Measurements from ENCODE around the gene BANF2.

Gene BANF2

GRCh38 chr20:17682103-17682888 is 17.5 kb upstream of the BANF2 start, which contains the start of gene RRBP1:
Gene RRBP1, minus strand, starts transcription at chr20:17682242. Its CDS starts 21,735 bp downstream, at chr20:17660507.
- in situ Hi-C loops (cut with MboI; ENCODE audit: low sequenced_read_pairs) = loop anchor here (25.0 kb wide), 1 partner anchor 205 kb away; no protein-coding TSS in a partner anchor

GRCh38 chr20:17682889-17683198 is 16.9 kb upstream of the BANF2 start:
- in situ Hi-C loops (cut with MboI; ENCODE audit: low sequenced_read_pairs) = loop anchor here (25.0 kb wide), 1 partner anchor 204 kb away; no protein-coding TSS in a partner anchor

DNA sequence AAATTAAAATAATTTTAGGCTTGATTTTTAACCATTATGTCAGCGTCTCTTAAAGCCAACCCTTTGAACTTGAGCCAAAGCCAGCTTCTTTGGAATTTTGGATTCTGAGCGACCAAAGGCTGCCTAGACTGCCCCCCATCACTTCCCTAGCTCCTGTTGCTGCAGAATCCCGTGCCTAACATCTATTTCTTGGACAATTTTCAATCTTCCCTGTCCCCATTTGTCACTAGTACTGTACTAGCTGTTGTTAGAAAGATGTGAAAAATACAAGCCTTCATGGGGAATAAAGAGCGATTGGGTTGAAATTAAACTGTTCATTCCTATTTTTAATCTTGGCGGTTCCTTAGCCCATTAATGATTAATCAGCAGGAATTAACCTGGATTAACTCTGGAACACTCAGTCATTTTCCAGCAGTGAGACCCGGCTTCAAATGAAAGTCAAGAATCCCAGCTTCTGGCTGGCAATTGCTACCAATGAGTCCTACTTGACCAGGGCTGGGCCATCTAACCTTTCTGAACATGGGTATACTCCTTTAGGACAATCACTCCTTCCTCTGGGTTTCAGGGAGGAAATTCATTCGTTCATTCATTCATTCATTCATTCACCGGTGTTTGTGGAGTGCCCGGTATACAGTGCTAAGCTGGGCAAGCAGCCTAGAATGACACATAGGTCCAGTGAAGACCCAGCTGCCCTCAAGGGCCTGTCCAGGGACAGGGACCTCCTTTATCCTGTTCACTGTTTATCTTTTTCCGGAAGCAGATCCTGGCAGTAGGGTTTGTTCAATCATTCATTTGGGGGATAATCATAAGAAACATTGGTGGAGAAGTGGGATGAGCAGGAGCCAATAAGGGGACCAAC is 16.3 kb upstream of the BANF2 start:
- in situ Hi-C loops (cut with MboI; ENCODE audit: low sequenced_read_pairs) = loop anchor here (25.0 kb wide), 1 partner anchor 204 kb away; no protein-coding TSS in a partner anchor

DNA sequence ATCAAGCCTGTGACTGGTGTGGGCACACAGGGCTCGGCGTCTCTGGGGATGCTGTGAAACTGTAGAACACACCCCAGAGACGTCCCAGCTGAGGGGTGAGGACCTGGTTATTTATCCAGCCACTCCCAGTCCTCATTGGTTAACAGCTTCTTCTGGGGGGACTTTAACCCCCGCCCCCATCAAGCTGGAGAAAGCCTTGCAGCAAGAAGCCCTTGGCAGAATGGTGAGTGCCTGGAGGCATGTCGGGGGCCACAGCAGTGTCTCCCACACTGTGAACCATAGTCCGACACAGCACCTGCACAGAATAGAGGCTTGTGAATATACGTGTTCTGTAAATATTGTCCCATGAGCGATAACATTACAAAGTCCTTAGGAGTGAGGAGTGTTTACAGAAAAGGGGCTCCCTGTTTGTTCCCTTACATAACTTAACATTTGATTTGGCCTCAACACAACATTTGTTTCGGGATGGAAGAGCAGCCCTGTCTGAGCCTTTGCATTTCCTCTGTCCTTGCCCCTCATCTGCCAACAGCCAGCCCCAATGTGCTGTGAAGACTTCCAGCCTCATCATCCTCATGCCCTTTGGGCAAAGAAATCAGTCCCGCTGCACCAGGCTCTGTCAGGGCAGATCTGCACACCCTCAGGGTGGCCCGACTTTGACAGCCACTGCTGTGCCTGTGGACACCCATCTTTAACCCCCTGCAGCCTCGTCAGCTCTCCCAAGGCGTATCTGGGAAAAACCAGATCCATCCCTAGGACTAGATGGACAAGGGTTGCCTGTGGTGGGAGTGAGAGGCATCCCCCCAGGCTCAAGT is 15.5 kb upstream of the BANF2 start:
- in situ Hi-C loops (cut with MboI; ENCODE audit: low sequenced_read_pairs) = loop anchor here (25.0 kb wide), 1 partner anchor 203 kb away; no protein-coding TSS in a partner anchor

- in situ Hi-C loops (cut with MboI; ENCODE audit: low sequenced_read_pairs) = loop anchor here (25.0 kb wide), 1 partner anchor 202 kb away; no protein-coding TSS in a partner anchor
Measured at GRCh38 chr20:17685168-17685567, 14.6 kb upstream of the BANF2 start.

DNA sequence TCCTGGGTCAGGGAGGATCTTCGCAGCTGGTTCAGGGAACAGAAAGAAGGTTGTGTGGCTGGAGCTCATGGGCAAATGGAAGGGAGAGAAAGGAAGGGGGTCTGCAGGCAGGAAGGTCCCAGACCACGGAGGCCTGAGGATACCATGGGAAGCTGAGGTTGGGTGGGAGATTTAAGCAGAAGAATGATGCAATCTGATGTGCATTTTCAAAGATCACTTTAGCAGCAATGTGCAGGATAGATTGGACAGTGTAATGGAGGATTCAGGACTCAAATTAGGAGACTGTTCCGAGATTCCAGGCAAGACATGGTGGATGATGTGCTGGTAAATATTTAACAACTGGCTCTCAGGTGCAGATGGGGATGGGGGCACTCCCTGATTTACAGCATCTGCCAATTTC is 12.0 kb upstream of the BANF2 start:
- in situ Hi-C loops (cut with MboI; ENCODE audit: low sequenced_read_pairs) = loop anchor here (25.0 kb wide), 1 partner anchor 200 kb away; no protein-coding TSS in a partner anchor

DNA sequence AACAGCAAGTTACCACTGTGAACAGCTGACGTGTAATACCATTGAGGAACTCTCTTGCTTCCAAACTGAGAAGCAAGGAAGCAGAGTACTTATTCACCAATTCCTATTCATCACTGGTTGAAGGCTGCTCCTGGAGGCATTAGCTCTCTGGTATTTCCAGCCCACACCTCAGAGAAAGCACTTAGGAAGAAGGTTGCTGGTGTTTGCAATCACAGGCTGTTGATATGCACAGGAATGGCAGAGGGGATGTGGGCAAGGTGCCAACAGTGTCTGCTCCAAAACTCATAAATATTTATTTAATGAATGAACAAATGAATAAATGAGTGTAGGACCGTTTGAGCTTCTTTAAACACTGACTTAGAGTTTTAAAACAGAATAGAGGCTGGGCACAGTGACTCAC is 10.8 kb upstream of the BANF2 start:
- in situ Hi-C loops (cut with MboI; ENCODE audit: low sequenced_read_pairs) = loop anchor here (25.0 kb wide), 1 partner anchor 198 kb away; no protein-coding TSS in a partner anchor

DNA sequence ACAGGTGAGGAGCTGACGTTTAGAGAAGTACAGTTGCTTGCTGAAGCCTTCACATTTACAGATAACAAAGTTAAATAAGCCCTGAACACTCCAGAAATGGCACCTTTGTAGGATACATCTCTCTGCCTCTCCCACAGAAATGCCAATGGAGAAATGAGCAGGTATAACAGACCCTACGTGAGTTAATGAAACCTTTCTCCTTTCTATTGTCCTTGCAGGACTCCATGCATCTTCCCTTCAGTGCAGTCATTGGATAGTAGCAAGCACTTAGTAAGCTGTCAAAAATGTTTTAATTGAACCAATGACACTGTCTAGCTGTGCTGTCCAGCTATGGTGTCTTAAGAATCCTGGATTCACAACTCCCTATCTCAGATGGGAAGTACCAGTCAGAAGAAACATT is 9.6 kb upstream of the BANF2 start:
- in situ Hi-C loops (cut with MboI; ENCODE audit: low sequenced_read_pairs) = loop anchor here (25.0 kb wide), 1 partner anchor 197 kb away; no protein-coding TSS in a partner anchor

- in situ Hi-C loops (cut with MboI; ENCODE audit: low sequenced_read_pairs) = loop anchor here (25.0 kb wide), 1 partner anchor 196 kb away; no protein-coding TSS in a partner anchor
Measured at GRCh38 chr20:17691758-17692157, 8.0 kb upstream of the BANF2 start.

DNA sequence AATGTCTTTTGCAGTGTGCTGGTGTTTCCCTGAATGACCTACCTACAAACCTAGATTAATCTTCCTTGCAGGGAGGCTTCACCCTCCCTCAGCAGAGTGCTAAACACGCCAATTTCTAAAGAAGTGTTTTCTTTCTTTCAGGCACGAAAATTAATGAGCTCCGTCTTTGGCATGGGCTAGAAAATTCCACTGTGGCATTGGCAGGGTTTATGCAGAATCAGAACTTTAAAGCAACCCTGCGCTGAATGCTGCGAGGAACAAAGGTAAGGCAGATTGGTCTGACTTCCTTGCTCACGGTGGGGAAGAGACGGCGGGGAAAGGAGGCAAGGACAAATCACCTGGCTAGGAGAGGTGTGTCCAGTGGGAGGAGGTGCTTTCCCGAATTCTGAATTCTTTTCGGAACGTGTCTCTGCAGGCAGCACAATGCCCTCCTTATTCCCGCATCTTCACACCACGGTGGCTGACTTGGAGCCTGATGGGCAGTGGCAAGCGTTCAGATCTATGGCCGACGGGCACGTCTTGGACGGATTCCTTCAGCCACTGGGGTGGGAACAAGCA is 6.2 kb upstream of the BANF2 start:
- in situ Hi-C loops (cut with MboI; ENCODE audit: low sequenced_read_pairs) = loop anchor here (25.0 kb wide), 1 partner anchor 194 kb away; no protein-coding TSS in a partner anchor

DNA sequence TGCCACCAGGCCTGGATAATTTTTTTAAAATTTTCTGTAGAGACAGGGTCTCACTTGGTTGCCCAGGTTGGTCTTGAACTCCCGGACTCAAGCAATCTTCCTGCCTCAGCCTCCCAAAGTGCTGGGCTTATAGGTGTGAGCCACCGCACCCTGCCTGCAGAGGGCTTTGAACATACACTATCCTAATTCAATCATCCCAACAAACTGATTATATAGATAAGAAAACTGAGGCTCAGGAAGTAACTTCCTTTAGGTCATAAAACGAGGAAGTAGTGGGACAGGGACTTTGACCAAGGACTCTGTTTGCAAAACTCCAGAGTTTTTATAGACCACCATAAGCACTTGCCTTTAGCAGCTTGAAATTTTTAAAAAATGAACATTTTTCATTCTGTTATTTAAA is 5.0 kb upstream of the BANF2 start:
- in situ Hi-C loops (cut with MboI; ENCODE audit: low sequenced_read_pairs) = loop anchor here (25.0 kb wide), 1 partner anchor 193 kb away; no protein-coding TSS in a partner anchor

DNA sequence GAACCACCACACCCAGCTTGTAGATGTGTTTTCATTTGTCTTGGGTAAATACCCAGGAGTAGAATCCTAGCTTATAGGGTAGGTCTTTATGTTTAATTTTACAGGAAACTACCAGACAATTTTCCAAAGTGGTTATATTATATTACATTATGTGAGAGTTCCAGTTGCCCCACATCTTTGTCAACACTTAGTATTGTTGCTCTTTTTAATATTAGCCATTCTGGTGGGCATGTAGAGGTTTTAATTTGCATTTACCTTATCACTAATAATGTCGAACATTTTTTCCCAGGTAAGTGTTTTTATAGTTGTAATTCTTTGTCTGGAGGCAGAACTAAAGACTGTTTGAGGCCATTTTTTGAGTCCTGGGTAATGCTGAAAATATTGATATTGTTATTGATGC is 3.5 kb upstream of the BANF2 start:
- in situ Hi-C loops (cut with MboI; ENCODE audit: low sequenced_read_pairs) = loop anchor here (25.0 kb wide), 1 partner anchor 191 kb away; no protein-coding TSS in a partner anchor

GRCh38 chr20:17697171-17697570 is 2.6 kb upstream of the BANF2 start:
- in situ Hi-C loops (cut with MboI; ENCODE audit: low sequenced_read_pairs) = loop anchor here (25.0 kb wide), 1 partner anchor 190 kb away; no protein-coding TSS in a partner anchor

DNA sequence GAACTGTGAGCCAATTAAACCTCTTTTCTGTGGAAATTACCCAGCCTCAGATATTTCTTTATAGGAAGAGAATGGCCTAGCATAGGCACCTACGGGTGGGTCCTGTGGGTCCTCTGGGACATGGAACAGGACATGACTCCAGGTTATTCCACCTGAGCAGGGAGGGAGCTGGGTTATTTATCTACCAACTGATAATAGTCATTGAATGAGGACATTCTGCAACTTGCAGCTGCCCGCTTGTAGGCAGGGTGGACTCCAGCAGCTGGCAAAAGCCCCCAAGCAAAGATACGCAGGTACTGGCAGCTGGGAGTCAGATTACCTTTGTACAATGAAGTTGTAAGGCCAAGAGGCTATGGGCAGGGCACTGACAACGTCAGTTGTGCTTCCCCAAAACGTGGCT is 1.4 kb upstream of the BANF2 start:
- in situ Hi-C loops (cut with MboI; ENCODE audit: low sequenced_read_pairs) = loop anchor here (25.0 kb wide), 1 partner anchor 189 kb away; no protein-coding TSS in a partner anchor

DNA sequence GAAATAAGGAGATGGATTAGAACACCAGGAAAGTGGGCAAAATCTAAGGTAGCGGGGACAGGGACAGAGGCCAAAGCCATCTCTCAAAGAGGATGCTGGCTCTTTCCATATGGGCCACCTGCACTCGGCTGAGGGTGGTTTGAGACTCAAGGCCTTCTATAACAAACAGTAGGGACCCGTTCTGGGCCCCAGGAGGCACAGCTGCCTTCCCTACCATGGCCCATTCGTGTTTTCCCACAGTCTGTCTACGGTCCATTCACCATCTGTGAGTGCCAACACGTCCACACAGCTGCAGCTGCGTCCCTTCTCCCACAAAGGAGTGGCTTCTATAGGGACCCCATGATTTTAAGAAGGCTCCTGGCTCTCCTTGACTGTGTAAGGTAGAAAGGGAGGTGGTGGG is 871 bp downstream of the BANF2 start:
- in situ Hi-C loops (cut with MboI; ENCODE audit: low sequenced_read_pairs) = no loop called here

GRCh38 chr20:17701826-17702225 is 2.1 kb downstream of the BANF2 start:
- in situ Hi-C loops (cut with MboI; ENCODE audit: low sequenced_read_pairs) = no loop called here

DNA sequence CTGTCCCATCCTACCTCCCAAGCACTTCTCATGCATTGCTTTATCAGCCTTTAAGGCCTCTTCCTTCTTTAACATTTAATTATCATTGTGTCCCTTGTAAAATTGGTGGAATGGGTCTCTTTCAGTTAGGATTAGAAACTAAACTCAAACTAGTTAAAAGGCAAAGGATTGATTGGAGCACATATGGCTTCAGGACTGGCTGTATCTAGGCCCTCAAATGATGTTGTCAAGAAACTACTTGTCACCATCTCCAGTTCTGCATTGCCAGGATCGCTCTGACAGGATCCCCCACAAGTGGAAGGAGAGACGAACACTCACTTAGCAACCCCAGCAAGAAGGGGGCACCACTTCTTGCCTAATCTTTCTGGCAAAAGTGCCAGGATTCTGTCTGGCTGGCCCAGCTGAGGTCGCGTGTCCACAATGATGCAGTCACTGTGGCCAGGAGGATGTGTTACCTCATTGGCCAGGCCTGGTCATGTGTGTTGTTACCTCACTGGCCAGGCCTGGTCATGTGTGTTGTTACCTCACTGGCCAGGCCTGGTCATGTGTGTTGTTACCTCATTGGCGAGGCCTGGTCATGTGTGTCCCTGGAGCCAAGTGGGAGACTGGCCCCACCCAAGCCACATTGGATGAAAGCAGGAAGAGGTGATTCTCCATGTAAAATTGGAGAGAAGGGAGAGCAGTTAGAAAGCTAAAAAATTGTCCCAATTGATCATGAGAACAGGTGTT is 5.0 kb downstream of the BANF2 start:
- in situ Hi-C loops (cut with MboI; ENCODE audit: low sequenced_read_pairs) = no loop called here

DNA sequence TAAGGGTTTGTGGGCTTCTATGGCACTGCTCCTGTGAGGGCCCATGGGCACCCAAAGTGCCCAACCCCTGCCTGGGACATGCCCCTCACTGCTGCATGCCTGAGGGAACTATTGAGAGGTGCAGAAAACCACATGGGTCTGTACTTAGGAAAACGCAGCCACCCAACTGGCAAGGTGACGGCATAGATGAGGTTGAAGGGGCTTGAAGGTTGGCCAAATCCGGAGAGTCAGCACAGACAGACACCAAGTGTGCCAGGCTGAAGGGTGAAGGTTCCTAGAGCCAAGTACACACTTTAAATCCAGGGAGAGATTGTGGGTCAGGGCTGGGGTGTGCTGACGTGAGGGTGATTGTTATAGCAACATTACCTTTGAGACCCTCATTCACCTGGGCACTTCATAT is 6.2 kb downstream of the BANF2 start:
- in situ Hi-C loops (cut with MboI; ENCODE audit: low sequenced_read_pairs) = no loop called here

GRCh38 chr20:17706632-17707031 is 6.9 kb downstream of the BANF2 start:
- in situ Hi-C loops (cut with MboI; ENCODE audit: low sequenced_read_pairs) = no loop called here
